Measurements from ENCODE around the gene TFAP2B.

Gene TFAP2B

GRCh38 chr6:50845499-50846143 lies 26.9 kb downstream of the TFAP2B start:
- H3K4me3 ChIP-seq (ENCODE audit: control insufficient read depth, low read depth, low read length), result no peak overlapping the region
- no peak for DNase-seq (ENCODE audit: low read depth)
- TF ChIP-seq, protein P1, sequence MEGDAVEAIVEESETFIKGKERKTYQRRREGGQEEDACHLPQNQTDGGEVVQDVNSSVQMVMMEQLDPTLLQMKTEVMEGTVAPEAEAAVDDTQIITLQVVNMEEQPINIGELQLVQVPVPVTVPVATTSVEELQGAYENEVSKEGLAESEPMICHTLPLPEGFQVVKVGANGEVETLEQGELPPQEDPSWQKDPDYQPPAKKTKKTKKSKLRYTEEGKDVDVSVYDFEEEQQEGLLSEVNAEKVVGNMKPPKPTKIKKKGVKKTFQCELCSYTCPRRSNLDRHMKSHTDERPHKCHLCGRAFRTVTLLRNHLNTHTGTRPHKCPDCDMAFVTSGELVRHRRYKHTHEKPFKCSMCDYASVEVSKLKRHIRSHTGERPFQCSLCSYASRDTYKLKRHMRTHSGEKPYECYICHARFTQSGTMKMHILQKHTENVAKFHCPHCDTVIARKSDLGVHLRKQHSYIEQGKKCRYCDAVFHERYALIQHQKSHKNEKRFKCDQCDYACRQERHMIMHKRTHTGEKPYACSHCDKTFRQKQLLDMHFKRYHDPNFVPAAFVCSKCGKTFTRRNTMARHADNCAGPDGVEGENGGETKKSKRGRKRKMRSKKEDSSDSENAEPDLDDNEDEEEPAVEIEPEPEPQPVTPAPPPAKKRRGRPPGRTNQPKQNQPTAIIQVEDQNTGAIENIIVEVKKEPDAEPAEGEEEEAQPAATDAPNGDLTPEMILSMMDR (IDR thresholded peaks at IDR 0.05; ENCODE audit: control insufficient read depth, insufficient read depth, low read depth, low read length, missing control alignments), result no peak

DNA sequence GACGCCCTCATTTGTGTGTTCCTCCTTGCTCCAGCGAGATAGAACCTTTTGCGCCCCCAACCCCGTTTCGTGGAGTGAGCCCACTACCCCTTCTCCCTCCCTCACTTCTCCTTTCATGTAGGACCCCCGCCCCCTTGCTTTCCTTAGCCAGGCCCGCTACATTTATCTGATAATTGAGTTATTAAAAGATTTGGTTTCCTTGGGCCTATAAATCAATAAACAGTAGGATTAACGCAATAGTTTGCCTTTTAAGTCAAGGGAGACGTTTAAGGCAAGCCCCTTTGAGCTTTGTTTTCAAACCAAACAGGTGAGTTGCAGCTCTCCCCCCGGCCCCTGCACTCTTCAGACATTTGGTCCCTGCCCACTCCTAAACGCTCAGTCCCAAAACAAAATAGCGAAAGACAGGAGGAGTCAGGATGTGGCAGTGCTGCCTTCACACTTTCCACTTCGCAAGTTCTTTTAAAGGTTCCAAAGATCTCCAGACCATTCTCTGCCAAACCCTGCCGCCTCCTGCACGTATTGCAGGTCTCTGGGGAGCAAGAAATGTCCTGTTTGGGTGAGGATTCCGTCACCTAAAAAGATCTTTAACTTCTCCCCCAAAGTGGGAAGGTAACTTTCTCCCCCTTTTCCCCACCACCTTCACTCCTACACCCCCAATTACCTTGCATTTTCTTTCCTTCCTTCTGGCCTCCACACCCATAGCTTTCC lies 27.6 kb downstream of the TFAP2B start:
- TF ChIP-seq, protein P1 (IDR thresholded peaks at IDR 0.05; ENCODE audit: control insufficient read depth, insufficient read depth, low read depth, low read length, missing control alignments), result no peak
- H3K4me3 ChIP-seq (ENCODE audit: control insufficient read depth, low read depth, low read length), result no peak overlapping the region
- no peak for DNase-seq (ENCODE audit: low read depth)

- no peak for DNase-seq (ENCODE audit: low read depth)
- H3K4me3 ChIP-seq (ENCODE audit: control insufficient read depth, low read depth, low read length), result no peak overlapping the region
- TF ChIP-seq, protein P1 (IDR thresholded peaks at IDR 0.05; ENCODE audit: control insufficient read depth, insufficient read depth, low read depth, low read length, missing control alignments), result no peak
Observed at GRCh38 chr6:50846852-50847155, 28.1 kb downstream of the TFAP2B start.

DNA sequence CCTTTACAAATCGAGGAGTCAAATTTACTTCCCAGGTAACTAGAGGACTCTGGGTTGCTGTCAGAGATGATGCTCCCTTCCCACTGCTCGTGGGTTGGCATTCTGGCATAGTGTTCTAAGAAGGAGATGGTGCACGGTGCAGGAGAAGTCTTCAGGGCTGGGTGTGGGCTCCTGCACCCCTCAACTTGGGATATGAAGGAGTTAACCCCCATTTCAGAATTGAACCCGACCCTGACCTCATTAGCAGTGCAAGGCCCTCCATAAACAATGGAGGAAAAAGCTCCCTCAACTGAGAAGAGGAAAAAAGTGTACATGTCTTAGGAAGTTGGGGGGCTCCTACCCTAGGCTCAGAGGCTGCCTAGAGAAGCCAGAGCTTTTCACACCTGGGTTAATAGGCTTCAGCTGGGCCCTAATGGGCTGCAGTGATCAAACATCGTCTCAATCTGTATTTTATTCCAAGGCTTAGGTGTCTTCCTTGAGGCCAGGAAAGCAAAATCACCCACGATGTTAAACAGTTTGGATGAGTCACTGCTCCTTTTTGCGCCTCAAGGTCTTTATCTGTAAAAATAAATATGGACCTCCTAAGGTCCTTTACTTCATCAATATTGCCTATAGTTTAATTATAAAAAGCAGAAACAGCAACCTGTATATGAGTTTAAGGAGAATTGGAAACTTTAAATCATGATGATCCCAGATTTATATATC lies 29.4 kb downstream of the TFAP2B start:
- no peak for DNase-seq (ENCODE audit: low read depth)
- TF ChIP-seq, protein P1 (IDR thresholded peaks at IDR 0.05; ENCODE audit: control insufficient read depth, insufficient read depth, low read depth, low read length, missing control alignments), result no peak
- no peak overlapping the region for H3K4me3 ChIP-seq (ENCODE audit: control insufficient read depth, low read depth, low read length)

DNA sequence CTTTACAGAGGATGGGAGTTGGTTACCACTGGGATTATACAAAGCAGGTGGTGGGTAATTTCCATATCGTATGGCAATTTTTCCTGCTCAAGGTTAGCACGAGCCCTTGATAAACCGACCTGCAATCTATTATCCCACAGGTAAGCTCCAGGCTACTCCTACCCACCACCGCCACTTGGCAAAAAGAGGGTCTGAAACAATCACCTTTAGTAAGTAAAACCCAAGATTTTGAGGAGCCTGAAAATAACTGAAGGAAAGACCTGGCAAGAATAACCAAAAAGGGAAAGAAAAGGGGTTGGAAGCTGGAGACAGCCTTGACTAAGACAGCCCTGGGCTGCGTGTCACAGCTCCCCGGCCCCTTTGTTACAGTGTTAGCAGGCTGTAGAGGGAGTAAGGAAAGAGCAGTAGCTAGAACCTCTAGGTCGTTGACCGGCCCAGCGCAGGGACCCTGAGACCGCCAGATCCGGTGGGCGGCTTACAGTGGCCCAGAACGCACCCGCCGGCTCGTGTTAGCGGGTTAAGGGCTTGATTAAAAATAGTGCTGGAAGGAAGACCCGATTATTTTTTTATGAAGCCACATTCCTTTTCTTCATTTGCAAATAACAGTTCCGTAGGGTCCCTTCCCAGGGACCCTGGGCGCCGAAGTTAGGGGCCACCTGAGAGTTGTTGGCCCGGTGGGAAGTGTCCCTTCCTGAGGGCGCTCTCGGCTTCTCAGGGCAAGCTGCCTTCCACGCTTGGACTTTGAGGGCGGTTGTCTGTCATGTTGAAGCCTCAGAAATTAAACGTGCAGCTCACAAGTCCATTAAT lies 30.5 kb downstream of the TFAP2B start:
- no peak for DNase-seq (ENCODE audit: low read depth)
- TF ChIP-seq, protein P1 (IDR thresholded peaks at IDR 0.05; ENCODE audit: control insufficient read depth, insufficient read depth, low read depth, low read length, missing control alignments), result no peak
- no peak overlapping the region for H3K4me3 ChIP-seq (ENCODE audit: control insufficient read depth, low read depth, low read length)

- DNase-seq (ENCODE audit: low read depth), result no peak
- no peak overlapping the region for H3K4me3 ChIP-seq (ENCODE audit: control insufficient read depth, low read depth, low read length)
- TF ChIP-seq, protein P1 (IDR thresholded peaks at IDR 0.05; ENCODE audit: control insufficient read depth, insufficient read depth, low read depth, low read length, missing control alignments), result no peak
Observed at GRCh38 chr6:50849796-50850180, 31.1 kb downstream of the TFAP2B start.

Measured in AG09309 (cell line).